Lung (tissue), 12 donors: ENCODE measurements around the gene ZFP90. TPM values are rescaled to one million over a fixed set of nuclear protein-coding genes. Genes with fewer than 3 reads are reported as not detected.

Experiments
- ATAC-seq: fragments of 200-7000 bp; cut with Tn5 transposase; one replicate; pipeline ENCODE4 v1.9.1; 2020; ENCODE audit warnings: moderate number of reproducible peaks; ENCODE audit not compliant: insufficient read depth, low FRiP score
- DNase-seq, 3 donors: peaks; one replicate each; pipeline ENCODE4 v3.0.0-alpha.2; 2013 to 2017
- H3K27ac ChIP-seq, 2 donors: one replicate each; pipeline ENCODE4 v1.5.1; 2013; ENCODE audit warnings: mild to moderate bottlenecking in 2 of 2, moderate library complexity in 2 of 2, control low read depth in 1 of 2, inconsistent platforms in 1 of 2, low read depth in 1 of 2, low read length in 1 of 2
- H3K27me3 ChIP-seq, 3 donors: one replicate each; pipeline ENCODE4 v1.5.1; 2013; ENCODE audit warnings: low read length in 2 of 3; ENCODE audit not compliant: control insufficient read depth in 3 of 3, insufficient read depth in 3 of 3
- H3K36me3 ChIP-seq, 4 donors: one replicate each; pipeline ENCODE4 v1.5.1; 2013; ENCODE audit warnings: low read length in 4 of 4, mild to moderate bottlenecking in 1 of 4, moderate library complexity in 1 of 4; ENCODE audit not compliant: control insufficient read depth in 4 of 4, insufficient read depth in 4 of 4
- H3K4me1 ChIP-seq, 5 donors: one replicate each; pipeline ENCODE4 v1.5.1; 2013; ENCODE audit warnings: low read length in 5 of 5, mild to moderate bottlenecking in 2 of 5, moderate library complexity in 1 of 5; ENCODE audit not compliant: control insufficient read depth in 5 of 5, insufficient read depth in 5 of 5
- H3K4me3 ChIP-seq: one replicate; pipeline ENCODE4 v1.5.1; 2013; ENCODE audit warnings: mild to moderate bottlenecking, control low read depth, moderate library complexity
- H3K9ac ChIP-seq, 2 donors: one replicate each; pipeline ENCODE4 v1.5.1; 2013; ENCODE audit warnings: low read length in 2 of 2, control low read depth in 1 of 2; ENCODE audit not compliant: insufficient read depth in 1 of 2
- H3K9me3 ChIP-seq, 4 donors: one replicate each; pipeline ENCODE4 v1.5.1; 2013; ENCODE audit warnings: low read length in 3 of 4, mild to moderate bottlenecking in 1 of 4, moderate library complexity in 1 of 4; ENCODE audit not compliant: control insufficient read depth in 4 of 4, insufficient read depth in 3 of 4
- WGBS, 2 donors: extraction: QIAGEN DNeasy Blood & Tissue Kit; methylation state at CpG; one replicate each; pipeline ENCODE4 v1.1.7; 2013; 5-methylcytosine and 5-hydroxymethylcytosine counted together
- polyA plus RNA-seq, 2 donors: library from polyadenylated mRNA; stranded (reverse); fragments of 200-250 nt; gene quantifications; one replicate each; pipeline ENCODE4 v1.2.1, GENCODE V29; 2013
- total RNA-seq, 2 donors: library from RNA; depleted of rRNA in 1 of 2; stranded (reverse); fragments of >200 nt in 1 of 2; gene quantifications; one replicate each; pipeline ENCODE4 v1.2.1, GENCODE V29; 2014 to 2021
- TF ChIP-seq, protein P1 (sequence below): IDR thresholded peaks from 2 replicates; pipeline ENCODE4 v1.5.1; 2012; ENCODE audit warnings: mild to moderate bottlenecking; ENCODE audit errors: control extremely low read depth, extremely low read depth
- donor health status: control.
- donor health status: control.
- donor health status: Bipolar disorder and iron deficiency.
- donor health status: healthy.
- donor health status: DM: yes; HTN: yes; CAD: no.

The ZFP90 gene
- total and polyA plus RNA-seq, 4 donors: 5.9 to 39.6 (median 12.6) TPM

- Histone ChIP-seq H3K4me3 (no peak overlapping the region), H3K27me3 (peaks cover 0 to 2% (median 0%) of the 10 kb centered on the region in 3 donors), H3K36me3 (no peaks in the 10 kb centered on the region), H3K4me1 (peaks cover 0 to 5% (median 0%) of the 10 kb centered on the region in 5 donors), H3K27ac (no peak overlapping the region), H3K9ac (no peak overlapping the region), H3K9me3 (no peaks in the 10 kb centered on the region)
- DNase-seq: no peak
- TF ChIP-seq, protein P1, sequence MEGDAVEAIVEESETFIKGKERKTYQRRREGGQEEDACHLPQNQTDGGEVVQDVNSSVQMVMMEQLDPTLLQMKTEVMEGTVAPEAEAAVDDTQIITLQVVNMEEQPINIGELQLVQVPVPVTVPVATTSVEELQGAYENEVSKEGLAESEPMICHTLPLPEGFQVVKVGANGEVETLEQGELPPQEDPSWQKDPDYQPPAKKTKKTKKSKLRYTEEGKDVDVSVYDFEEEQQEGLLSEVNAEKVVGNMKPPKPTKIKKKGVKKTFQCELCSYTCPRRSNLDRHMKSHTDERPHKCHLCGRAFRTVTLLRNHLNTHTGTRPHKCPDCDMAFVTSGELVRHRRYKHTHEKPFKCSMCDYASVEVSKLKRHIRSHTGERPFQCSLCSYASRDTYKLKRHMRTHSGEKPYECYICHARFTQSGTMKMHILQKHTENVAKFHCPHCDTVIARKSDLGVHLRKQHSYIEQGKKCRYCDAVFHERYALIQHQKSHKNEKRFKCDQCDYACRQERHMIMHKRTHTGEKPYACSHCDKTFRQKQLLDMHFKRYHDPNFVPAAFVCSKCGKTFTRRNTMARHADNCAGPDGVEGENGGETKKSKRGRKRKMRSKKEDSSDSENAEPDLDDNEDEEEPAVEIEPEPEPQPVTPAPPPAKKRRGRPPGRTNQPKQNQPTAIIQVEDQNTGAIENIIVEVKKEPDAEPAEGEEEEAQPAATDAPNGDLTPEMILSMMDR: no peak
- ATAC-seq: no peak
- 78 to 86% methylated on average over 3 of the region's 3 CpGs for WGBS, 2 donors
These were observed 35.8 kb upstream of the ZFP90 start for GRCh38 chr16:68503334-68503733.

DNA sequence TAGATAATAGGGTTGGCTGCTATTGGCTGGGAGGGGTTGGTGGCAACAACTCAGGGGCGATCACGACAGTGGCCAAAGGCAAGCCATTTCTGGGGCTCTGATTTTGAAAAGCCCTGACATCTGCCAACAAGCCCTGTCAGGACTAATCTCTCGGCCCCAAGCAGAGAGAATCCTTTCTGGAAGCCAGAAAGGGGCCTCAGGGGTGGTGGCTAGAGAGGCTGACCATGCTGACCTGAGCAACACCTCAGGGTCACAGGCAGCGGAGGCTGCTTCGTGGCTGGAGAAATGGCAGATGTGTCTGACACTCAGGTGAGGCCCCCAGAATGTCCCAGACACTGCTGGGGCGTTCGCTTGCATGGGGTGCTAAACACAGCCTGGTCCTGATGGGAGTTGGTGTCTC lies 35.0 kb upstream of the ZFP90 start:
- DNase-seq: no peak
- peaks cover 0 to under 1% (median 0%) of the 10 kb centered on the region in 5 donors for H3K4me1 ChIP-seq
- TF ChIP-seq, protein P1: no peak
- no peaks in the 10 kb centered on the region for H3K9me3 ChIP-seq
- no peaks in the 10 kb centered on the region for H3K36me3 ChIP-seq
- WGBS, 2 donors: 86 to 91% methylated on average over 7 of the region's 7 CpGs
- no peak overlapping the region for H3K27ac ChIP-seq
- peaks cover 0 to 2% (median 0%) of the 10 kb centered on the region in 3 donors for H3K27me3 ChIP-seq
- H3K9ac ChIP-seq: no peak overlapping the region
- H3K4me3 ChIP-seq: no peak overlapping the region
- no peak for ATAC-seq

DNA sequence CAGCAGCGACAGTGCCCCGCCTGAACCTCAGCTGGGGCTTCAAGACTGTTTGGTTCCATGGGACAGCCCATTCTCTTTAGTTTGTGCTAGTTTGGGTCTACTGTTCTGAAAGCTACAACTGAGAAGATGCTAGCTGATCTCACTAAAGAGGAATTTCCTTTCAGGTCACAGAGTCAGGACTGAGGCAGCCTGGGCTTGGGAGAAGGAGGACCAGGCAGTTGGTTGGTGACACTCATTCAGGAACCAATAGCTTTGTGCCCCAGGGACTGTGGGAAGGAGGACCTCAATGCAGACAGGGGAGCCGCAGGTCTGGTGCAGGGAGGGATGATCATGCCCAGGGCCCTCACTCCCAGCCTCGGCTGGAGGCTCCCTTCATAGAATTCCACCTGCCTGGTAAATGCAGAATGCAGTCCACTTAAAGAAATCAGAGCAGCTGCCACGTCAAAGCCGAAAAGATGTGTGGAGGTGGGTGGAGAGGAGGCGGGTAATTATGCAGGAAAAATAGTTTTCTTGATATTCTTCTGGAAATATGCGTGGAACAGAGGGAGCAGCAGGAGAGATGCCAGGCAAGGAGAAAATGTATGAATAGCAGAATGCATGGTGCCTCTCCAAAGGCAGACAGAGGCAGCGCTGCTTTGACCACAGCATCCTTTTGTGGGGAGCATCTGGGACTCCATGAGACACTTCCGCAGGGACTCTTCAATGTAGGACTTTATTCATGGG lies 32.6 kb upstream of the ZFP90 start:
- Histone ChIP-seq H3K4me3 (no peak overlapping the region), H3K9ac (no peak overlapping the region), H3K4me1 (peaks cover 0 to 5% (median 0%) of the 10 kb centered on the region in 5 donors), H3K27ac (no peak overlapping the region), H3K27me3 (peaks cover 0 to 2% (median 0%) of the 10 kb centered on the region in 3 donors), H3K36me3 (no peaks in the 10 kb centered on the region), H3K9me3 (no peaks in the 10 kb centered on the region)
- DNase-seq (no peak), ATAC-seq (no peak)
- 79 to 83% methylated on average over 10 of the region's 10 CpGs for WGBS, 2 donors
- TF ChIP-seq, protein P1: no peak
